COLO668 (cell line): ENCODE data around the gene OPALIN.

Experiments
- DNase-seq: peaks from one replicate; lab custom pipeline; 2025; ENCODE audit not compliant: unreplicated experiment; lab: John Stamatoyannopoulos, UW

Gene OPALIN

DNA sequence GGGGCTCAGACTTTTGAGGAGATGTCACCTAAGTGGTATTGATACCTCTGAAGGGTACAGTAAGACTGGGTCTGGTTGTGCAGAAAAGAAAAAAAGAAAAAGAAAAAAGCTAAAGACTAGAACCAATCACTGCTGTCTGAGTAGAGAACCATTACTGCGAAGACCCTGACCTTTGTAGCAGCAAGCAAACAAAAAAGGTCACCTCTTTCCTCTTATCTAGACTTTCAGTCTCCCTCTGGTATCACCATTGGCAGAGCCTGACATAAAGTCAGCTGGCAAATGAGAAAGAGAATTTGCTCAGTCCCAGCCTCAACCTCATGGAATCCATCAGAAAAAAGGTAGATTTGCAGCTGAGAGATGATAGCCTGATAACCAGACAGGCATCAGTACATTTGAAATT lies 57.2 kb downstream of the OPALIN start:
- DNase-seq: no peak

- no peak for DNase-seq
These were observed 59.4 kb downstream of the OPALIN start for GRCh38 chr10:96299383-96299782.

DNA sequence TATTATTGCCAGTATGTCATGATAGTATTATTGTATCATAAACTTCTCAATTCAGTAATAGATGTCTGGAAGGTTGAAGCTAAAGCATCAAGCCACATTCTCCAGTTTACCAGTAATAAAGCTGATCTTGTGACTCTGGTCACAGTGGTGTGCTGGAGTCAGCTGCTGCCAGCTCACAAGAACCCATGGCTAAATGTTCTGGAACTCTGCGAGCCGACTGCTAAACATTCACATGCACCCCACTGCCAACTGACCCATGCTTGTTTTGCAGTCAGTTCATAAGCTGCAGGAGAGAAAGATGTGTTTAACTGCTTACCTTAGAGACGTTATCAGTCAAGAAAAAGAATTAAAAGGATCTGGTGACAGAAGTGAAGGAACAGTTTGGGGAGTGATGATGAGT lies 60.4 kb downstream of the OPALIN start:
- no peak for DNase-seq

- DNase-seq: no peak
These were observed 61.3 kb downstream of the OPALIN start for GRCh38 chr10:96297486-96297885.

DNA sequence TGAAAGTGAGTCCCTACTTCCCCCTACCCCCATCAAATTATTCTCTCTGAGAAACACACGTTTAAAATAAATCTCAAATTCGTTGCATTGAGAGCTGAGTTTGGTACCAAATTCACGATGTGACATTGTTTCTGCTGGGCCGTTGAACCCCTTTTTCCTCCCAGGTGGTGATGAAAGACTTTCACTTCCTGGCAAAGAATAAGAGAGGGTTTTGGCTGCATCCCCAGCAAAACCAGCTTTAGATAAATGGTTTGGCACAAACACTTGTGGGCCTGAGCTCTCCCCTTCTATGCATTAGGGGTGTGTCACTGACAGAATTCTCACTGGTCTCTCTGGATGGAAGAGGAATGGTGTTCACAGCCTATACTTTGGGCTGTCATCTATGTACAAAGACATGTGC lies 63.3 kb downstream of the OPALIN start:
- no peak for DNase-seq
